CD4-positive, alpha-beta T cell treated with Interleukin-2 at 100 ng/mL for 4 hours (primary cell): ENCODE results near the gene SLC41A3.
"Not testable (repeated sequence)": the region's sequence is repeated elsewhere in the genome, so short reads cannot be mapped to it uniquely, and the experiment has no call there.

Experiments
- DNase-seq: peaks from one replicate; pipeline ENCODE4 v3.0.0-alpha.2; 2020; ENCODE audit warnings: low spot score

Gene SLC41A3

DNA sequence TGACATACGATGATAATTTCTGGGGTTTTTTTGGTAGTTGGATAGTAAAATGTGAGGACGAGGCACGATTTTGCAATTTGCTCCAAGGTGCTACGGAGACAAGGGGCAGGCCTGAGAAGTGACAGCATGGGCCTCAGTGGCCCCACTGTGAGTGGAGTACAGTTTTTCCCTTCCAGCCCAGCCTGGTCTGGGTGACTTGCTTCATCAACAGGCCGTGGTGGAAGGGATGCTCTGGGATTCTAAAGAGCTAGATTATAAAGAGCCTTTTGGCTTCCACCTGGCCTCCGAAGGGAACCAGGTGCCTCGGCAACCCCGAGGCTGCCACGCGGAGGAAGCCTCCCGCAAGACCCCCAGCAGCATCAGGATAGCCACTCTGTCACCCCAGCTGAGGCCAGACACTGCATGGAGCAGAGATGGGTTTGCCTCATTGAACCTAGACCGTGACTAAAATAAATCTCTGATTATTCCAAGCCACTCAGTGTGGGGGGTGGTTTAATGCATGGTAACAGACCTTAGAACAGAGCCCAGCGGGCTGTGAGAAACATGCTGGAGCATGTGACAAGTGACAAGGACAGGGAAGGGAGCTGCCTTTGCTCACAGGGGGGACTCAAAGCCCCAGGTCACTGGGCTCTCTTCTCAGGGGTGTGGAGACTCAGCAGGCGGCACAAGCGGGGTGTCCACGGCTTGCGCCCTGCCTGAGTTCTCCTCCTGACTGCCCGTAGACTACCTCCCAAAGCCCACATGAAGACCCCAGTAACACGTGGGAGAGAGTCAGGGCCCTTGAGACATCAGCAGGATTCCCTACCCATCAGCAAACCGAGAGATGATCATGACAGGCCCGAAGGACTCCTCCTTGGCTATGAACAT is 22.6 kb upstream of the SLC41A3 start:
- DNase-seq: no peak

DNA sequence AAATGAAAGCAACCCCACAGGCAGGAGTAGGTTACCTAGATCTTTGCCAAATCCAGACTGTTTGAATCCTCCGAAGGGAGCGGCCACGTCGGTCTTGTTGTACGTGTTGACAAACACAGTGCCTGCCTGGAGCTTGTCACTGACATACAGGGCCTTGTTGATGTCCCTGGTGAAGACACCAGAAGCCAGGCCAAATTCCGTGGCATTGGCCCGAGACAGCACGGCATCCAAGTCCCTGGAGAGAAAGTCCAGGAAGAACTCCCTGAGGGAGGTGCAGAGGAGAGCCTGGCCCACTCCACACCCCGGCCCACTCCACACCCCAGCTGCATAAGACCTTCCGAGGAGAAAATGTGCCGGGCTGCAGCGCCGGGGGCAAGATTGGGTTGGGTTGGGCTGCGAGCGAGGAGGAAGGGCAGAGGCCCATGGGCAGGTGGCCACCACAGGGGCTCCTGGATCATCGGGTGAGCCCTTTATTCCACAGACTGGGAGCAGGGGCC is 21.8 kb upstream of the SLC41A3 start:
- no peak for DNase-seq

DNA sequence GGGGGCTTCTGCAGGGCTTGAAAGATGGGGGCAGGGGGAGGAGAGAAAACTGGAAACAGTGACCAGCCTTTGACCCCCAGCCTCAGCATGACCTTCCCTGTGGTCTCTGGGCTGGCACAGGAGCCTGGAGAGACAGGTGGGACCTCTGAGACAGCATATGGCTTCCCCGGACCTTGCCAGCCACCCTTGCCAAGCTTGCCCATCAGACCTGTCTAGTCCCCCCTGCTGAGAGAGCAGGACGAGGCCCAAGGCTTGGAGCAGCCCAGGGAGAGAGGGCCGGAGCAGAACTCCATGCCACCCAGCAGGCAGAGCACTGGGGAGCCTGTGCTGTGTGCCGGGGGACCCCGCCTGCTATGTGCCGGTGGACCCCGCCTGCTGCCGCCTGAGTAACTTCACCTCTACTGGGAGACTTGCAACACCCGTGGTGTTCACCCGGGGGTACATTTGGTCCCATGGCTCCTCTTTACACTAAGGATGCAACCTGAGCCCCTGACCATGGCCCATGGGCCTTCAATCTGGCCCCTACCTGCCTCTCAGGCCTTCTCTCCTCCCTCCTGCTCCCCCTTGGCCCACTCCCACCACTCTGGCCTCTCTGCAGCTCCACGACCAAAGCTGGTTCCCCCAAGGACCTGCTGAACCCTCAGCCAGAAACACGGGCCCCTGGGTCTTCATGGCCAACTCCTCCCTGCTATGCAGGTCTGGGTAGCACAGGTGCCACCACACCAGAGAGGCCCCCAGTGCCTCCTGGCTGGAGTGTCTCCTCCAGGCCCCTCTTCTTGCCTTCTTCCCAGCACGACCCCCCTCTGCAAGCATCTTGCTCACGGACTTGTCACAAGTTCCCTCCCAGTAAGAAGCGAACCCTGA is 21.1 kb upstream of the SLC41A3 start:
- no peak for DNase-seq

DNA sequence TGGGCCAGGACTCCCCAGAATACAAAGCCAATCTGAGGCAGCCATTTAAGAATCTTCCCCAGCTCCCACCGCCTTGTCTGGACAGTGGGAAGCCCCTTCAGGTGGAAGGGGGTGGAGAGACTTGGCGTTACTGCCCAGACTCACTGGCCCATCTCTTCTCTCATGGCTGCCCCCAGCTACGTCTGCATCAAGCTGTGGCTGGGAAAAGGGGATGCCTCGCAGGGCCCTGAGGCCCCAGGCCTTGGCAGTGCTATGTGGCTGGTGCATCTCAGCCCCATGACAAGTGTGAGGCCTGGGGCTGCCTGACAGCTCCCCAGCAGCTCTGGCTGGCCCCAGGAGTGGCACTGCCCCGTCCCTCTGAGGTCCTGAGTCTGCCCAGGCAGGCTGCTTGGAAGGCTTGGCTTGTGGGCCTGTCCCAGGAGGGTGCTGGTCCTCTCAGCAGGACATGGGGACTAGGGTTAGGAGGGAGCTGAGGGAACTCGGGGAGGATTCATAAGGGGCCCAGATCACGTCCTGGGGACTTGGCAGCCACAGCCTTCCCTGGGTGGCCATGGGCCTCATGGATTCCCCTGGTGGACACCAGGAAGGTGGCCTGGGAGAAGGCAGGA is 20.2 kb upstream of the SLC41A3 start:
- no peak for DNase-seq

DNA sequence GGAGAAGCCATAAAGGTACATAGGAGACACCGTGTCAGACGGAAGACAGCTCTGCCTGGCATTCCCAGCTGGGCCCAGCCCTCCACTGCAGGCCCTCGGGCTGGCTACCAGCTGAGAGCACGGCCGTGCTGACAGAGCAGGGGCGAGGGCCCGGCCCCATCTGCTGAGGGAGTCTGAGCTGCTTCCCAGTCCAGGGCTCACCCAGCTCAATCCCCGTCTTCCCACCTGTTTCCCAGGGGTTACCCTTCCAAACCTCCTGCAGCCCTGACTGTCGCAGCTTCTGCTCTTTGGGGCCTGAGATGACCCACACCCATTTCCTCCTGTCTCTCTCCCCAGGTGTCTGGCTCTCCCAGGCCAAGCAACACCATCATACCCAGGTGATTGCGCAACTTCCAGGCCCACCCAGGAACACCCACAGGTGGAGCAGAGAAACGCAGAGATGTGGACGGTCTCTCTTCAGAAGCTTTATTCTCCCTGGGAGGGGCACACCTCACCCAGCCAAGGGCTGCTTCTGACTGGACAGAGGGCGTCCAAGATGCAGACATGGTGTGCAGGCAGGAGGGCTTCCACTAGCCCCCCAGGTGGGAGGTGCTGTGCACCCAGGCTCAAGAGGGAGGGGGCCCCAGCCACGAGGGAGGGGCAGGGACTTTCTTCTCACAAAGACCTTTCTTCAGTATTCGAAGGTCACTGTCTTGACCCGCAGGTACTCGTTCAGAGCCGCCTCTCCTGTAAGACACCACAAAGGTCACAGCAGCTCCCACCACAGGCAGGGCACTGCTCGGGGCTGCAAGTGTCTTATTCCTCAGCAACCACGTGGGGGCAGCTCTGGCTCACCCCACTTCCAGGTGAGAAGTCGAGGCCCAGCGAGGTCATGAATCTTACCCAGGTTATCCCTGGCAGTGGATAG is 19.4 kb upstream of the SLC41A3 start:
- DNase-seq: no peak

DNA sequence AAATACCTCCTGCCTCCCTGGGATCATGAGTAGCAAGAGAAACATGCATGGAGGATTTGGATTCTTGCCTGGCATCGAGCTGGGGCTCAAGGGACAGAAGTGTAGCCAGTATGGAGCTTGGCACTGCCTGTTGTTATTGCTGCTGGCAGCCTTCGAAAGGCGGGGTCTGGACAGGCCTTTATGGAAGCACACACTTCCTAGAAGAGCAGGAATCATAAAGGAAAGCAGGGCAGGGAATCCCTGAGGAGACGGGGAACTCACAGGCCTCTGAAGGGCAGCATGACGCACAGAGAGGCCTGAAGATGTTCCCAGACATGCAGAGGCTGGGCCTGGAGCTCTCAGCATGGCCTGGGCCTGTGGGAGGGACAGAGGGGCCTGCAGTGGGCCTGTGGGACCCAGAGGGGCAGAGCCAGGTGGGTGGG is 18.6 kb upstream of the SLC41A3 start:
- DNase-seq: no peak

DNA sequence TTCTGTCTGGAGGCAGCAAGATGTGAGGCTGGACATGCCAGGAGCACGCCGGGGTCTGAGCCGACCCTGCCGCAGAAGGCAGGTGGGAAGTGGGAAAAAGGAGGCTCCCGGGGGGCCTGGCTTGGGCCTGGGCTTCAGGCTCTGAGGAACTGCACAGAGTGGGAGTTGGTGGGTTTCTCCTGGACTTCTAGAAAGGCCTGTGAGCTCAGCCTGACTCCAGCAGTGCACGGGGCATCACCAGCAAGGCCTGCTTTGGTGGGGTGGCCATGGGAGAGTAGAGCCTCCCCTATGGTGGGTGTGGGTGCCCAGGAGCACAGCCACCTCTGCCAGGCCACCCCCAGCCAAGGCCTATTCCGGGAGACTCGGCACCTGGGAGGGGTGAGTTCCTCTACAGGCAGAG is 18.1 kb upstream of the SLC41A3 start:
- no peak for DNase-seq

DNA sequence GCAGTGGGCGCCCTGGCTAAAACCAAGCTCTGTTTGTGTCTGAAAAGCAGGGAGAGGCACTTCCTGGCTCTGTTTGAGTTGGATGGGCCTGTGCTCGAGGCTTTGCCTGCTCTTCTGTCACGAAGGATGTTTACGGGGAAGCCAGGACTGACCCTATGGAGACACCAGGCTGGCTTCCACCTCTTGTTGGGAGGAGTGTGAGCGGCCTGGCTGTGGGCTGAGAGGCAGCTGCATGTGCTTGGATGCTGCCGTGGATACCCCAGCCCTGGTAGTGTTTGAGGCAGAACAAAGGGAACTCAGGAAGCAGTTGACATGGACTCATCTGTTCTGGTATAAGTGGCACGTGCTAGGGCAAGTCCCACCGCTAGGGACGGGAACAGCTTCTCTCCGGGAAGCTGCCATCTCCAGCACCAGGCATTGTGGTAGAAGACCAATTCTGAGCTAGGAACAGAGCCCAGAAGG is 17.6 kb upstream of the SLC41A3 start:
- no peak for DNase-seq

DNA sequence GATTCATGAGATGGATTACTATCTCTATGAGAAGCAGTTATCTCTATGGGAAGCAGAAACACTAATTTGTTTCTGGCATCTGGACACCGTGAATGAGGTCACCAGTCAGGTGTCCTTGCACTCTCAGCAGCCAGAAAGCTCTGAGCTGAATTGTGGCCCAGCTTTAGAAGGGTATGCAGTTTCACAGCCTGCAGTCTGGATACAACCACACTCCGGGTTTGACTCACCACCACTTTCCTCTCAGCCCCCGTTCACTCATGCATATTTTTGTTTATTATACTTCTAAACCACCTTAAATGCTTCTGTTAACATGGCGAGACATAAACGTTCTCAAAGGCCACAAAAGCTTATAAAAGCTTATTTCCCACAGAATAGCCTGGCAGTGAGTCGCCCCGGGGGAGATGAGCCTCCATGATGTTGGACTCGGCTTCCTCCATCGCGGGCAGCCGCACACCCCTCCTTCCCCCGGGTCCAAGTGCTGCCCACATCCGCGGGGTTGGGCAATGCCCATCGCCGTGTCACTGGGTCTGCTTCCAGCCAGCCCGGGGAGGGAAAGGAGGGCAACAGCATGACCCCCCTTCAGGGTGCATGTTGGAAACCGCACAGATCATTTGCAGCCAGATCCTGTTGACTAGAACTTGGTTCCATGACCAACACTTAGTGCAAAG is 16.8 kb upstream of the SLC41A3 start:
- no peak for DNase-seq

DNA sequence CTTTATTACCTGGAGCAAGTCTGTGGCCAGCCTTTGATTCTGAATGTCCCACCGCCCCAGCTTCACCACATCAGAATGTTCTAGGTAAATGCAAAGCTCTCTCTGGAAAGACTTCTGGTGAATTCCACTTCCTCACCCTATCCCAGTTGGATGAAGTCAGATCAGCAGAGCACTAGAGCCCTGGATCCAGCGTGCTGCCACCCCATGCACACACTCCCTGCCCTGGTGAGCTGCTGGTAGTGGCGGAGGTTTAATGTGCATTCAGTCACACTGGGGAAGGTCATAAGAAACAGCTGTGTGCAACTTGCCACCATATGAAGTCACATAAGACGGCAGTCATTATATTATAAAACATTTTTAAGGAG is 16.3 kb upstream of the SLC41A3 start:
- DNase-seq: no peak

DNA sequence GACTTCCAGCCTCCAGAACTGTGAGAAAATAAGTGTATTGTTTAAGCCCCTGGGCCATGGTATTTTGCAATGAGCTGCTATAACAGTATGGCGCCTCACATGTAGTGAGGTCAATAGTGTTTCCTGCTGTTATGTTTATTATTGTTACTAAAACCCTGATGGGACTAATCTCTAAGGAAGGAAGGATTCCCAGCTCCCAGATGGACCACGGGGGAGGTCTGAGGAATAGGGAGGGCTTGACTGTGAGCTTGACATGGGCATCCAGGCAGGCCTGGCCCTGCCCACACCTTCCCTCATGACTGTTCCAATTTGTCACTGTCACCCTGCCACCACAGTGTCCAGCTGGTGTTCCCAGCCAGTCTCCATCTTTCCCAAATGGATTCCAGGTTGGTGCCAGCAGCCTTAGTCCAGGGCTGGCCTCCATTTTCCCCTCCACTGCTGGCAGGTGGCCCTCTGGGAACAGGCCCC is 14.5 kb upstream of the SLC41A3 start:
- no peak for DNase-seq

DNA sequence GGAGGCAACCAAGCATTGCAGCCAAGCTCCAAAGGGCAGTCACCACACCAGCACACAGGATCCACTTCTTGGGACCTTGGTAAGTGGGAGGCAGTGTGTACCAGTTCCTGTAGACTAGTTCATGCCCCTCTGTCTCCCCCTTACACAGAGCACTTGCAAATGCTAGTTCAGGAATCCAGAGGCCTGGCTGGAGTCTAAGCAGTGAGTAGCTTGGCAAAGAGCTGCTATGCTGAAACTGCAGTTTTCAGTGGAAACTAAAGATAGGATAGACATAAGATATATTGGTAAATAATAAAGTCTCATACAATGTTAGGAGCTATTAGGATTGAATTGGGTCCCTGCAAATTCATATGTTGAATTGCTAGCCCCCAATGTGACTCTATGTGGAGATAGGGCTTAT is 13.9 kb upstream of the SLC41A3 start:
- DNase-seq: no peak

DNA sequence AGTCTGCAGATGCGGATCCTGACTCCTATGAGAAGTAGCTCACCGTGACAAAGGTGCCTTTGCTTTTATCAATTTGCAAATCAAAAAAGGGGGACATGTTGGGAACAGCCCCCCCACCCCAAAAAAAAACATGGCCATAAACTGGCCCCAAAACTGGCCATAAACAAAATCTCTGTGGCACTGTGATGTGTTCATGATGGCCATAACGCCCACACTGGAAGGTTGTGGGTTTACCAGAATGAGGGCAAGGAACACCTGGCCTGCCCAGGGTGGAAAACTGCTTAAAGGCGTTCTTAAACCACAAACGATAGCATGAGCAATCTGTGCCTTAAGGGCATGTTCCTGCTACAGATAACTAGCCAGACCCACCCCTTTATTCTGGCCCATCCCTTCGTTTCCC is 12.3 kb upstream of the SLC41A3 start:
- not testable (repeated sequence) for DNase-seq

DNA sequence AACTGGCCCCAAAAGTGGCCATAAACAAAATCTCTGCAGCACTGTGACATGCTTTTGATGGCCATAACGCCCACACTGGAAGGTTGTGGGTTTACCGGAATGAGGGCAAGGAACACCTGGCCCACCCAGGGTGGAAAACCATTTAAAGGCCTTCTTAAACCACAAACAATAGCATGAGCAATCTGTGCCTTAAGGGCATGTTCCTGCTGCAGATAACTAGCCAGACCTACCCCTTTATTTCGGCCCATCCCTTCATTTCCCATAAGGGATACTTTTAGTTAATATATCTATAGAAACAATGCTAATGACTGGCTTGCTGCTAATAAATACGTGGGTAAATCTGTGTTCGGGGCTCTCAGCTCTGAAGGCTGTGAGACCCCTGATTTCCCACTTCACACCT is 8.2 kb upstream of the SLC41A3 start:
- not testable (repeated sequence) for DNase-seq

DNA sequence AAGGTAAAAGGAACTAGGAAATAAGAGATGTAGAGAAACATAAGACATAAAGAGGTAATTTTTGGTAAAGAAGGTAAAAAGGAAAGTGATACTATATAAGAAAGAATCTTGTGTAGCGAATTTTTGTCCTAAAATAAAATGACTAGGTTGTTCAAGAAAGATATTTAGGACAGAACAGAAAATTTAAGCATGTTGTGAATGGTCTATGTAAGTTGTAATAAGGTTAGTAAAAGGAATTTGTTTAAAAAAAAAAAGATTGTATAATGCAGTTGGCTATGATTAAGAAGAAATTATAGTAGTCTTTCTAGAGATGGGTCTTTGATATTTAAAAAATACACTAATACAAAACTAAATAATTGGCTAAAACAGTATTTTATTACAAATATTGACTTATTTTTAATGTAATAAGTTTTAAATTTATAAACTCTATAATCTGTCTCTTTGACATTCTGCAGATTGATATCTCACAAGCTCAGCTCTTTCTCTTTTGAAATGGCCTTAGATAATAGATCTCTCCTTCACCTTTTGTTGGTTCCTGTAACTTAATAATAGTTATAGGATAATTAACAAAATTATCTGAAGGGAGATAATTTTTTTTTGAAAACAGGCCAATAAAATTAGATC is 3.7 kb upstream of the SLC41A3 start:
- DNase-seq: no peak

DNA sequence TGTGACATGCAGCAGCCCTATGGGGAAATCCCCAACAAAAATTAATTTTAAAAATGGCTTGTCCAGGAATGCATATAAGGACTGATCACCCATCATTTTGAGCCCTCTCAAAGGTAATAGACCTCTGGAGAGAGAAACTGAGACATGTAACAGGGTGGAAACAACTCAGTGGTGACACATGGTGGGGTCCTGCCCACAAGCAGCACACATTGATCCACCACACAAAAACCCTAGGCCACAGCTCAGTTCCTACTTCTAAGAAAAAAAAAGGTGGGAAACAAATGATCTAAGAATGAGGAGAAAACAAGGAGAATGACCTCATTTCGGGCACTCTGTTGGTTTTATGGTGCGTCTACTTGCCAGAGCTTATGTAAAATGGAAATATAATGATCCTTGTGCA is 1.9 kb upstream of the SLC41A3 start:
- DNase-seq: no peak

DNA sequence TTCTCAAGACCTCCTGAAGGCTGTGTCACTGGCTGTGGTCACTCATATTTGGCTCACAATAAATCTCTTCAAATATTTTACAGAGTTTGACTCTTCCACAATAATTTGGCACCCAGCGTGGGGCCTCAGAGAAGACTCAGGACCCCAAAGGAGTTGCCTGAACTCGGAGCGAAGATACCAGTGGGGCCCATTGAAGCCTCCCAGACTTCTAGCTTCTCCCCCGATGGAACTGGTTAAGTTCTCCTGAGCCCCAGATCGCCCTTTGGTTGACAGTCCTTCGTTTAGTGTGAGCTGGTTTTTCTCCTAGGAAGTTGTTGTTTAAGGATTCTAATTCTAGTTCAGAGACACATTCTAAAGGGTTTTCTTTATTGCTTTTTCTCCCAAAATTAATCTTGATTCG is 1.4 kb upstream of the SLC41A3 start:
- DNase-seq: no peak

DNA sequence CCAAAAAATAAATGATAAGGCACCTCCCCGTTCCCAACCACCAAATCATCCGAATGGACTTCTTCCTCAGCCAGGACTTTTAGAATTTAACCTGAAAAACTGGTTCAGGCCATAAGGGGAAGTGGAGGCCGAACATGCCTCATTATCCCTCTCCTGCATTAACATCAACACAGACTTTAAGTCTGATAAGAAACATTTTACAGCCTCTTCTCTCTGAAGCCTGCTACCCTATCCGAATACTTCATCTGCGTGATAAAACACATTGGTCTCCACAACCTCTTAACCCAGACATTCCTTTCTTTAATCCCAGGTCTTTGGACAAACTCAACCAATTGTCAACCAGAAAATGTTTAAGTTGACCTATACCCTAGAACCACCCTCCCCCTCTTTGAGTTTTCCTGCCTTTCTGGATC is 850 bp upstream of the SLC41A3 start:
- DNase-seq: no peak

DNA sequence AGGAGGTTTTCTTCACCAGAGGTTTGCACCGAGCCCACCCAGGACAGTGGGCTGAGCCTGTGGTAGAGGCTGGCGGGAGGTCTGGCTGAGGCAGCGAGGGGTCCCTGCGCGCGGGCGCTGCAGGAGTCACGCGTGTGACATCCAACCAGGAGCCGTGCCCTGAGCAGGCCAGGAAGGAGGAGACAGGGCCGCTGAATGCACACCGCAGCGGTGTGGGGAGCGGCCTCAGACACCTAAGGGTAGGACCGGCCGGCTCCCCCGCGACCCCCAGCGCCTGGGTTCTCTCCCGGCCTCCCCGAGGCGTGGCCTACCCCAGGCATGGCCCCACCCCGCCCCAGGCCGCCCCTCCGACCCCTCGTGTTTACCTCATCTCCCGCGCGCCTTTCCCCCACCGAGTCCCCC is 412 bp downstream of the SLC41A3 start:
- DNase-seq: peak; percentile 30

DNA sequence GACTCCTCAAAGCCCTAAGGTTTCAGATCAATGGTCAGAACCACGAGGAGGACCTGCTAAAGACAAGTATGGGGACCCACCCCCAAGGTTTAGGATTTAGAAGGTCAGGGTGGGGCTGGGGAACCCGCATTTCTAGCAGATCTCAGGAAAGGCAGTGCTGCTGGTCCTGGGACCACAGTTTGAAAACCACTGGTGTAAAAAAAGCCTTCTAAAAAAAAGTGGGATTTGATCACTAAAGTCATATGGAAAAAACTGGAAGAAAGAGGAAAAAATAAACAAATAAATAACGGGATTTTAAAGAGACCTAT is 832 bp downstream of the SLC41A3 start:
- DNase-seq: no peak
